ENCODE data around the gene CTDP1. TPM values are rescaled to one million over a fixed set of nuclear protein-coding genes. Genes with fewer than 3 reads are reported as not detected.
"Not testable (repeated sequence)": the region's sequence is repeated elsewhere in the genome, so short reads cannot be mapped to it uniquely, and the experiment has no call there.

Gene CTDP1
- total RNA-seq, 1 donor from 2014 or later, result 25.2 TPM

DNA sequence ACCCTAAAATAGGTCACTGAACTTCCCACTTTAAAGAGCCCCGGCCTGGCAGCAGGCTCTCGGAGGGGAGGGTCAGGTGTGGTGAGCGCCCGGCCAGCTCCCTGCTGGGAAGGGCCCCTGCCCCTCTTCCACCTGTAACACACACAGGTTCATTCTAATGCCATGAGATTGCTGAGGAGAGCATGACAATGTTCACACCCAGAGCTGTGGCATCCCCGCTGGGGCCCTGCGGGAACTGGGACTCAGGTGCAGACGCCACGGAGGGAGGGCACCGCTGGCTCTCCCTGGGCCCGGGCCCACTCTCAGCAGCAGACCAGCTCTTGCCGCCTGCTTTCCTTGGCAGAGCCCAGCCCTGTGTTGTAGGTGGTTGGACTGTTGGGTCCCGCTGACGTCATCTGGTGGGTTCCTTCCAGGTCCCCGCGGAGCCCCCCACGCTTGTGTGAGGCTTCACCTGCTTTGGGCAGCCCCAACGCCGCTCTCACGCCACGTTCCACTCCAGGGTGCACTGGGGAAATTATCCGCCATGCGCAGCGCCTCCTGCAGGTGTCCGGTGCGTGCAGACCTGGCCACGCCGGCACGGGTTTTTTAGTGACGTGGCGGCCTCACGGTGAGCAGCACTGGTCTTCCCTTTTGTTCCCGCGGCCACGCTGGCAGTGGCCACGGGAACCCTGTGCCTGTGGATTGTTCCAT, 67.7 kb downstream of the CTDP1 start:
- H3K36me3 ChIP-seq, result peaks cover 52% of the 10 kb centered on the region
- H3K4me3 ChIP-seq, result no peak overlapping the region
- DNase-seq, result no peak
- no peaks in the 10 kb centered on the region for H3K9me3 ChIP-seq
- no peaks in the 10 kb centered on the region for H3K4me1 ChIP-seq
- TF ChIP-seq, protein P1, sequence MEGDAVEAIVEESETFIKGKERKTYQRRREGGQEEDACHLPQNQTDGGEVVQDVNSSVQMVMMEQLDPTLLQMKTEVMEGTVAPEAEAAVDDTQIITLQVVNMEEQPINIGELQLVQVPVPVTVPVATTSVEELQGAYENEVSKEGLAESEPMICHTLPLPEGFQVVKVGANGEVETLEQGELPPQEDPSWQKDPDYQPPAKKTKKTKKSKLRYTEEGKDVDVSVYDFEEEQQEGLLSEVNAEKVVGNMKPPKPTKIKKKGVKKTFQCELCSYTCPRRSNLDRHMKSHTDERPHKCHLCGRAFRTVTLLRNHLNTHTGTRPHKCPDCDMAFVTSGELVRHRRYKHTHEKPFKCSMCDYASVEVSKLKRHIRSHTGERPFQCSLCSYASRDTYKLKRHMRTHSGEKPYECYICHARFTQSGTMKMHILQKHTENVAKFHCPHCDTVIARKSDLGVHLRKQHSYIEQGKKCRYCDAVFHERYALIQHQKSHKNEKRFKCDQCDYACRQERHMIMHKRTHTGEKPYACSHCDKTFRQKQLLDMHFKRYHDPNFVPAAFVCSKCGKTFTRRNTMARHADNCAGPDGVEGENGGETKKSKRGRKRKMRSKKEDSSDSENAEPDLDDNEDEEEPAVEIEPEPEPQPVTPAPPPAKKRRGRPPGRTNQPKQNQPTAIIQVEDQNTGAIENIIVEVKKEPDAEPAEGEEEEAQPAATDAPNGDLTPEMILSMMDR (IDR thresholded peaks at IDR 0.05), result no peak
- H3K27ac ChIP-seq, result no peak overlapping the region
- intact Hi-C loops (cut with DNase I), result no loop called here
- no peak for ATAC-seq
- no peaks in the 10 kb centered on the region for H3K27me3 ChIP-seq (ENCODE audit: low read depth)

DNA sequence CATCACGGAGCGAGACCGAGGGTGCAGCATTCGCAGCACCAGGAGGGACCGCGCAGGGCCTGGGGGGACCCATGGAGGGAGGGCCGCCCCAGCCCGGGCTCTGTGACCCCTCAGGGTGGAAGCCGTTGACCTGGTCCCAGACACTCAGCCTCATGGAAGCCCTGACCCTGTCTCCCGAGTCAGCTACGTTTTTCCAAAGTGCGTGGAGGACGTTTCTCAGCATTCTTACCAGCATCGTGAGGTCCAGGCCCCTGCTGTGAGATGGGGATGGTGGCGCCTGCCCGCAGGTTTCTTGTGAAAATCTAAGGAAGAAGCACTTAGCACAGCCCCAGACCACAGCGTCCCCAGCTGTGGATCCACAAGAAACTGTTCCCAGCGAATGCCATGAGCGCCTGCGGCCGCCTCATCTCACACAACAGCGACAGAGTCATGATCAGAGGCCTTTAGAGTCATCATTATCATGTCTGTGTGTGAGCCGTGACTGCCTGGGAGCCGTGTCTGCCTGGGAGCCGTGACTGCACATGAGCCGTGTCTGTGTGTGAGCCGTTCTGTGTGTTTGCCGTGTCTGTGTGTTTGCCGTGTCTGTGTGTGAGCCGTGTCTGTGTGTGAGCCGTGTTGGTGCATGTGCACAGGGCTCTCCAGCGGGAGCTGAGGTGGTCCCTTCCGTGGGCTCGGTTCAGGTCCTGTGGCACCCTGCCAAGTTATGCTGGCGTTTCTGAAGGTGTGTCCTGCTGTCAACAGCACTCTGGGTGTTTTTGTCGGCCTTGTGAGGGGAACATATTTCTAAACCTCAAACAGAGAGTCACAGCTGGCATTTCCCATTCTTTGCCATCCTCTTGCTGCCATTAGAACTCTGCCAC, 68.9 kb downstream of the CTDP1 start:
- Histone ChIP-seq H3K27ac (no peak overlapping the region), H3K4me3 (no peak overlapping the region), H3K27me3 (ENCODE audit: low read depth) (no peaks in the 10 kb centered on the region), H3K36me3 (peaks cover 51% of the 10 kb centered on the region), H3K9me3 (no peaks in the 10 kb centered on the region), H3K4me1 (no peaks in the 10 kb centered on the region)
- TF ChIP-seq, protein P1 (IDR thresholded peaks at IDR 0.05), result no peak
- DNase-seq, result no peak
- intact Hi-C loops (cut with DNase I), result no loop called here
- no peak for ATAC-seq

GRCh38 chr18:79749251-79750191, 69.9 kb downstream of the CTDP1 start:
- ATAC-seq, result peak in 1 of 2 donors; percentile 28
- TF ChIP-seq, protein P1 (IDR thresholded peaks at IDR 0.05), result no peak
- H3K9me3 ChIP-seq, result no peaks in the 10 kb centered on the region
- no peaks in the 10 kb centered on the region for H3K4me1 ChIP-seq
- H3K27me3 ChIP-seq (ENCODE audit: low read depth), result no peaks in the 10 kb centered on the region
- DNase-seq, result no peak
- intact Hi-C loops (cut with DNase I), result no loop called here
- peaks cover 53% of the 10 kb centered on the region for H3K36me3 ChIP-seq
- H3K27ac ChIP-seq, result no peak overlapping the region
- no peak overlapping the region for H3K4me3 ChIP-seq

- DNase-seq (no peak), ATAC-seq (peak; percentile 43 to 53)
- TF ChIP-seq, protein P1 (IDR thresholded peaks at IDR 0.05), result no peak
- Histone ChIP-seq H3K27me3 (ENCODE audit: low read depth) (no peaks in the 10 kb centered on the region), H3K36me3 (peaks cover 67% of the 10 kb centered on the region), H3K9me3 (no peaks in the 10 kb centered on the region), H3K4me1 (no peaks in the 10 kb centered on the region), H3K27ac (no peak overlapping the region), H3K4me3 (no peak overlapping the region)
- intact Hi-C loops (cut with DNase I), result no loop called here
Measured at GRCh38 chr18:79750980-79751571, 71.5 kb downstream of the CTDP1 start.

DNA sequence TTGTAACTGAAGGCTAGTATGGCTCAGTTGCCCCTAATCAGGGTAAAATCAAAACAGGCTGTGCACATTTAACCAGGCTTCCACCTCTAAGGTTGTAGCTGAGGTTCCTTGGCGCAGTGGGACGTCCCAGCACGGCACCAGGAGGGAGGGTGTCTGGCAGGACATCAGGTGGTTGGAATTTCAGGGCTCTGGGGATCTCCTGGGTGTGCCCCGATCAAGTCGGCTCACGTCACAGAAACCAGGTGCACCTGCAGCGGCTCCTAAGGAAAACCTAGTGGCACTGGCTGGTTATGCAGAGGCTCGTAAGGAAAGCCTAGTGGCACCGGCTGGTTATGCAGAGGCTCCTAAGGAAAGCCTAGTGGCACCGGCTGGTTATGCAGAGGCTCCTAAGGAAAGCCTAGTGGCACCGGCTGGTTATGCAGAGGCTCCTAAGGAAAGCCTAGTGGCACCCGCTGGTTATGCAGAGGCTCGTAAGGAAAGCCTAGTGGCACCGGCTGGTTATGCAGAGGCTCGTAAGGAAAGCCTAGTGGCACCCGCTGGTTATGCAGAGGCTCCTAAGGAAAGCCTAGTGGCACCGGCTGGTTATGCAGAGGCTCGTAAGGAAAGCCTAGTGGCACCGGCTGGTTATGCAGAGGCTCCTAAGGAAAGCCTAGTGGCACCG, 72.4 kb downstream of the CTDP1 start:
- DNase-seq; H3K9me3 ChIP-seq; H3K4me1 ChIP-seq; intact Hi-C loops (cut with DNase I); H3K27me3 ChIP-seq (ENCODE audit: low read depth); H3K4me3 ChIP-seq; H3K27ac ChIP-seq; ATAC-seq: not testable (repeated sequence)
- H3K36me3 ChIP-seq, result peaks cover 63% of the 10 kb centered on the region

- H3K4me3 ChIP-seq; intact Hi-C loops (cut with DNase I); DNase-seq; H3K27ac ChIP-seq; H3K4me1 ChIP-seq; H3K27me3 ChIP-seq (ENCODE audit: low read depth); ATAC-seq; H3K9me3 ChIP-seq: not testable (repeated sequence)
- peaks cover 54% of the 10 kb centered on the region for H3K36me3 ChIP-seq
Measured at GRCh38 chr18:79752946-79753345, 73.3 kb downstream of the CTDP1 start.
